Measurements from ENCODE around the gene CSN3. TPM values are rescaled to one million over a fixed set of nuclear protein-coding genes. Genes with fewer than 3 reads are reported as not detected.

Gene CSN3
- total RNA-seq, 1 donor from 2014 or later, result not detected

Other genes starting within 250 kb of the CSN3 start
- gene STATH, start 246.6 kb upstream of the CSN3 start, total RNA-seq, result not detected in 3 replicates
- gene HTN3, start 214.1 kb upstream of the CSN3 start, total RNA-seq, result not detected in 3 replicates
- gene HTN1, start 192.2 kb upstream of the CSN3 start, total RNA-seq, result not detected in 3 replicates
- gene PRR27, start 88.4 kb upstream of the CSN3 start, total RNA-seq, result not detected in 3 replicates
- 2.8 to 3.2 TPM (median 3.1 TPM) in 3 replicates for gene ODAM, start 46.9 kb upstream of the CSN3 start, total RNA-seq
- gene FDCSP, start 16.5 kb upstream of the CSN3 start, total RNA-seq, result 0.72 to 1.5 TPM (median 0.75 TPM) in 3 replicates
- gene CABS1, start 92.4 kb downstream of the CSN3 start, total RNA-seq, result 0.69 to 1.2 TPM (median 1.1 TPM) in 3 replicates
- gene SMR3A, start 118.2 kb downstream of the CSN3 start, total RNA-seq, result not detected in 3 replicates
- gene SMR3B, start 140.5 kb downstream of the CSN3 start, total RNA-seq, result not detected in 3 replicates
- not detected in 3 replicates for gene OPRPN, start 155.3 kb downstream of the CSN3 start, total RNA-seq
- not detected in 3 replicates for gene MUC7, start 229.6 kb downstream of the CSN3 start, total RNA-seq